Measurements from ENCODE around the gene DDX11.

GRCh38 chr12:31034372-31034771 lies 39.3 kb upstream of the DDX11 start:
- TF ChIP-seq GATA2 (IDR thresholded peaks at IDR 0.05; ENCODE audit: low read depth, low read length) (no peak), GATA3 (IDR thresholded peaks at IDR 0.05; ENCODE audit: low read depth, low read length) (no peak)
